Activated CD8-positive, alpha-beta memory T cell treated with anti-CD3 and anti-CD28 coated beads for 36 hours (primary cell): ENCODE results near the gene SPHK2. TPM values are rescaled to one million over a fixed set of nuclear protein-coding genes. Genes with fewer than 3 reads are reported as not detected.

Source experiments
- CTCF ChIA-PET: fragments of 350-600 bp; sonication (Branson Sonifier 250); formaldehyde crosslinking; loops from one replicate; lab custom pipeline; 2021; ENCODE audit warnings: antibody characterized with exemption; lab: Charles Lee
- POLR2A ChIA-PET: fragments of 350-600 bp; sonication (Branson Sonifier 250); formaldehyde crosslinking; loops from one replicate; lab custom pipeline; 2021; ENCODE audit warnings: antibody characterized with exemption; lab: Charles Lee
- total RNA-seq, 2 experiments: library from RNA; stranded (reverse); gene quantifications; one replicate each; pipeline ENCODE4 v1.2.3, GENCODE V29; 2021

SPHK2 gene
- total RNA-seq, 2 experiments from 2014 or later: 35.4 to 35.7 TPM

- ChIA-PET CTCF (interaction anchor here (0.7 kb wide), 1 partner anchor 72 kb away, joined by 3 read pairs; no protein-coding TSS in a partner anchor), POLR2A (no interaction called here)
Measured at GRCh38 chr19:48659768-48660167, 40.5 kb downstream of the SPHK2 start.

GRCh38 chr19:48660852-48661710, 41.8 kb downstream of the SPHK2 start:
- POLR2A ChIA-PET: interaction anchor here (1.3 kb wide), 1 partner anchor 15 kb away, joined by 4 read pairs; the partner anchor contains the start of gene CA11
- CTCF ChIA-PET: no interaction called here

- ChIA-PET POLR2A (interaction anchor here (1.3 kb wide), 1 partner anchor 16 kb away, joined by 4 read pairs; the partner anchor contains the start of gene CA11), CTCF (no interaction called here)
Measured at GRCh38 chr19:48661711-48662090, 42.4 kb downstream of the SPHK2 start.

- POLR2A ChIA-PET: no interaction called here
- CTCF ChIA-PET: no interaction called here
Measured at GRCh38 chr19:48663667-48664066, 44.4 kb downstream of the SPHK2 start.

- ChIA-PET POLR2A (no interaction called here), CTCF (no interaction called here)
Measured at GRCh38 chr19:48664476-48664875, 45.2 kb downstream of the SPHK2 start.

GRCh38 chr19:48665786-48666185, 46.5 kb downstream of the SPHK2 start:
- ChIA-PET POLR2A (no interaction called here), CTCF (interaction anchor here (0.6 kb wide), 2 partner anchors 8 to 121 kb away, joined by 3 read pairs; no protein-coding TSS in a partner anchor)

GRCh38 chr19:48668332-48668731, 49.0 kb downstream of the SPHK2 start:
- POLR2A ChIA-PET: no interaction called here
- CTCF ChIA-PET: no interaction called here

- POLR2A ChIA-PET: no interaction called here
- CTCF ChIA-PET: no interaction called here
Measured at GRCh38 chr19:48668761-48669160, 49.5 kb downstream of the SPHK2 start.

- ChIA-PET POLR2A (no interaction called here), CTCF (no interaction called here)
Measured at GRCh38 chr19:48669903-48670668, 50.8 kb downstream of the SPHK2 start.

- ChIA-PET POLR2A (interaction anchor here (0.7 kb wide), 1 partner anchor 352 kb away, joined by 3 read pairs; no protein-coding TSS in a partner anchor), CTCF (interaction anchor here (0.6 kb wide), 1 partner anchor 21 kb away, joined by 3 read pairs; no protein-coding TSS in a partner anchor)
Measured at GRCh38 chr19:48670699-48671445, 51.6 kb downstream of the SPHK2 start.

GRCh38 chr19:48671446-48671995, 52.2 kb downstream of the SPHK2 start:
- POLR2A ChIA-PET: interaction anchor here (0.7 kb wide), 1 partner anchor 353 kb away, joined by 3 read pairs; no protein-coding TSS in a partner anchor
- CTCF ChIA-PET: interaction anchor here (0.6 kb wide), 1 partner anchor 22 kb away, joined by 3 read pairs; no protein-coding TSS in a partner anchor

GRCh38 chr19:48672994-48673393, 53.7 kb downstream of the SPHK2 start, which contains the start of gene NTN5:
Gene NTN5 (minus strand): TSS chr19:48673017. CDS start chr19:48670986, 2,031 bp downstream.
- ChIA-PET CTCF (no interaction called here), POLR2A (no interaction called here)

GRCh38 chr19:48673436-48674100, 54.3 kb downstream of the SPHK2 start:
- CTCF ChIA-PET: interaction anchor here (0.7 to 3.0 kb wide), 4 partner anchors 8 to 388 kb away, joined by 3 to 12 read pairs (median 3); partner anchors contain the start of gene CA11
- POLR2A ChIA-PET: no interaction called here

GRCh38 chr19:48674216-48674809, 55.0 kb downstream of the SPHK2 start:
- ChIA-PET POLR2A (no interaction called here), CTCF (interaction anchor here (0.7 to 3.0 kb wide), 9 partner anchors 9 to 389 kb away, joined by 3 to 12 read pairs (median 3); partner anchors contain the start of gene CA11)

GRCh38 chr19:48674921-48675824, 55.9 kb downstream of the SPHK2 start:
- ChIA-PET POLR2A (no interaction called here), CTCF (interaction anchor here (0.6 to 3.0 kb wide), 9 partner anchors 21 to 295 kb away, joined by 3 to 12 read pairs (median 3); partner anchors contain the start of genes CA11 and FUT2)

GRCh38 chr19:48676487-48676886, 57.2 kb downstream of the SPHK2 start:
- CTCF ChIA-PET: no interaction called here
- POLR2A ChIA-PET: no interaction called here

GRCh38 chr19:48676887-48677286, 57.6 kb downstream of the SPHK2 start:
- ChIA-PET POLR2A (no interaction called here), CTCF (no interaction called here)
